Bone marrow (tissue), 2 donors: ENCODE results near the gene IL10RA.
"Not testable (repeated sequence)": the region's sequence is repeated elsewhere in the genome, so short reads cannot be mapped to it uniquely, and the experiment has no call there.

ENCODE experiments used
- DNase-seq, 2 donors: peaks; one replicate each; lab custom pipeline; 2025; lab: John Stamatoyannopoulos, UW

Gene IL10RA

DNA sequence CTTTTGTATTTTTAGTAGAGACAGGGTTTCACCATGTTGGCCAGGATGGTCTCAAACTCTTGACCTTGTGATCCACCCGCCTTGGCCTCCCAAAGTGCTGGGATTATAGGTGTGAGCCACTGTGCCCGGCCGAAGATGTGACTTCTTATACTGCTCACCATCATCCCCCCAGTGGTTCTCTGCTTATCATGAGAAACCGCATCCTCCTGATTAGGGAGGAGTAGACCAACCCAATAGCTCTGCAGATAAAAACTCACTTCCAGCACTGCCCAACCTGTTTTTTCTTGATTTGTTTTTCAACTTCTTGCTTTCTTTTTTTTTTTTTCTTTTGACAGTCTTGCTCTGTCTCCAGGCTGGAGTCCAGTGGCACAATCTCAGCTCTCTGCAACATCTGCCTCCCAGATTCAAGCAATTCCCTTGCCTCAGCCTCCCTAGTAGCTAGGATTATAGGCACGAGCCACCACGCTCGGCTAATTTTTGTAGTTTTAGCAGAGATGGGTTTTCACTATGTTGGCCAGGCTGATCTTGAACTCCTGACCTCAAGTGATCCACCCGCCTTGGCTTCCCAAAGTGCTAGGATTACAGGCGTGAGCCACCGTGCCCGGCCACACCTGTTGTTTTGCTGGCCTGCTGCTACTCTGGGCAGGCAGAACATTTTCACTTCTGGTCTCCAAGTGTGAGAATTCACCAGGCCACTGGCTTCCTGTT lies 21.5 kb downstream of the IL10RA start:
- not testable (repeated sequence) for DNase-seq

DNA sequence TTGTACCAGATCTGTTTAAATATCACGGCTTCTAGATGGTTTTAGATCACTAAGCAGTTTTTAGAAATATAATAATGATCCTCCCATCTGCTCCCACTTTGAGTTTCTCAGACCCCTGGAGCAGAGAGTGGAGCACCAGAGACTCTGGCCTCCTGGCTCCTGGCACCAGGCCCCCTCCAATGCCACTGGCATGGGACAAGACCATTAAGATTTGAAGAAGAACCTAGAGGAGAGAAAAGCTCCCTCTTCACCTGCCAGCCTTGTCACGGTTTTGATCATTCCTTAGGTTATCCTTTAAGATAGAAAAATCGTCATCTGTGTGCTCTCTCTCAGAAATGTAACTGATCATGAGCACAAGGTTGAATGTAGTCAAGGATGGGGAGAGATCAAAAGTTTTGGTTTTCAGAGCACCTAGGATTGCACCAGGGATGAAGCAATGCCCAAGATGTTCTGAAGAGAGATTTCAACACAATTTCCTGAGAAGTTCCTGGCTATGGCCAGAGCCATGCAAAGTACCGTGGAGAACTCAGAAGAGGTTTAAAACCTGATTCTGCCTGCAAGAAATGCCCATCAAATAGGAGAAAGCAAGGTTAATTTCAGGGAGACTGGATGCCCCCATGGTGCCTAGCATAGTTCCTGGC lies 22.2 kb downstream of the IL10RA start:
- no peak for DNase-seq

DNA sequence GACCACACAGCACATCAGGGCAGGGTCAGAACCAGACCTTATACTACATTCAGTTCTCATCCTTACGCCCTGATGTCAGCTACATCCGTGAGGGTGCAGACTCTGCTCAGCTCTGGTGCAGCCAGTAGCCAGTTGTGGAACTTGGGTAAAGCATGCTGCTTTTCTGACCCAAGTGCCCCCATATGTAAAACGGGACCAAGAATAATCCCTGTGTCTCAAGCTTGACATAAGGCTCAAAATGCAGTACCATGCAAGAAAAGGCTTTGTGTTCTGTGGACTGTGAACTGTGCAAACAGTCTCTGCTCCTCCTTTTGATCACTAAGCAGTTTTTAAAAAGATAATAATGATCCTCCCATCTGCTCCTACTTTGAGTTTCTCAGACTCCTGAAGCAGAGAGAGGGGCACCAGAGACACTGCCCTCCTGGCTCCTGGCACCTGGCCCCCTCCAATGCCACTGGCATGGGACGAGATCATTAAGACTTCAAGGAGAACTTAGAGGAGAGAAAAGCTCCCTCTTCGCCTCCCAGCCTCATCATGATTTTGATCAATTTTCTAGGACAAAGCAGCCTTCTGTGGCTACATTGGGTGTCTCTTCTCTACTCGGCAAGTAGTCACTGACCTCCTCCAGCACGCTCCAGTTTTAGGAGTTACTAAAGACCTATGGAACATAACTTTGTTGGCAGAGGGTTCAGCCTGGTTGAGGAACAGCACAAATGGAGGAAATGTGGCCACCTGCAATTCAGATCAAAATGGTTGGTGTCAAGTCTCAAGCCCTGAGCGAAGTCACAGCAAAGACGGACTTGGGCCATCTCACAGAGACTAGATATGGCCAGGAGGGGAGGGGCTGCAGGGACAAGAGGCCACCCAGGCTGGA lies 23.9 kb downstream of the IL10RA start:
- no peak for DNase-seq

DNA sequence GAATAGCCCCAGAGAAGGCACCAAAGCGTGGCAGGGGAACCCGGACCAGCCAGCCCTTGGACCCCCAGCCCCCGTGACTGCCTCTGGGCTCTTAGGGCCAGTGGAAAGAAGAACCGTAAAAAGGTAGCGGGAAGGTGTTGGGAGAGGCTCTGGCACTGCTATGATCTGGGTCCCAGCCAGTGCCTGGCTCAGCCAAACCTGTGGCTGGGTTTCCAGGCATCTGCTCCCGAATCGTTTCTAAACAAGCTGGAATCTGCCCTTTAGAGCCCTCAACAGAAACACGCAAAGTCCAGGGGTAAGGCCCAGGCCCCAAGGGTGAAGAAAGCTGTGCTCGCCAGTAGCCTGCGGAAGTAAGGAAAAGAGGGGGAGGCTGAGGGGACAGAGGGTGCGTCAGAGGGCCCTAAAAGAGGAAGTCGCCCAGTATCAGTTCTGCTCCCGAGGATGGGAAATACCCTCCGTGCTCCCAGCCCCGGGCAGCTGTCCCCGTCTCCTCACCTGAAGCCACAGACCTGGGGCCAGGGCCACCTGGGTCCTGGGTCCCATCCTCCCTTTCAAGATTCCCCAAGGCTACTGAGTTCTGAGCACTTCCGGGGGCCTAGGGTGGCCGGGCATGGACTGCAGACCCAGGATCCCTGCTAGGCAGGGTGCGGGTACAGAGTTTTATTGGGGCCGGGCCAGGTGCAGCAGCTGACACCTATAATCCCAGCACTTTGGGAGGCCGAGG lies 24.7 kb downstream of the IL10RA start:
- DNase-seq, result peak; percentile 58 to 85

DNA sequence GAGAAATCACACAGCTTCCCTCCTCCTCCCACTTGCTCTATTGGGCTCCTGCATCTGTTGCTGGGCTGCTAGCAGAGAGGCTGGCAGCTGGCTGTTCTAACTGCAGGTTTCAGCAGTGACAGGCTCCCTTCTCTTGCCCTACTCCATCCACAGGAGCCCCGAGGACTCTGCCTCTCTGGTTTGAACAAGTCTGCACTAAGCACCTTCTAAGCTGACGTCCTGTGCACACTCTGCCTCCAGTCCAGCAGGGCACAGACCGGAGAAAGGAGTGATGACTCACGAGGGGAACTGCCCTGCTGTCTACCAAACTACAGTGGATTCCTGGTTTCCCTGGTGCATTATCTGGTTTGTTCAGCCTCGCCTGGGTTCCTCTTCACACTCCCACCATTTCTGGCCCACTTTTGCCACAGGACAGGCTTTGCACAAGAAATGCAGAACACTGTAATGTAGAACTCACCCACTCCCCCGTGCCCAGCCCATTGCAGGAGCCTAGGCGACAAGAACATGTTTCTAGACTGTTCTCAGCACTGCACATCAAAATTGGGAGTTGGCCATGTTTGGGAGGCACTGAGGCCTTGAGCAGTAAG lies 26.0 kb downstream of the IL10RA start:
- DNase-seq, result peak; percentile 57 to 97

DNA sequence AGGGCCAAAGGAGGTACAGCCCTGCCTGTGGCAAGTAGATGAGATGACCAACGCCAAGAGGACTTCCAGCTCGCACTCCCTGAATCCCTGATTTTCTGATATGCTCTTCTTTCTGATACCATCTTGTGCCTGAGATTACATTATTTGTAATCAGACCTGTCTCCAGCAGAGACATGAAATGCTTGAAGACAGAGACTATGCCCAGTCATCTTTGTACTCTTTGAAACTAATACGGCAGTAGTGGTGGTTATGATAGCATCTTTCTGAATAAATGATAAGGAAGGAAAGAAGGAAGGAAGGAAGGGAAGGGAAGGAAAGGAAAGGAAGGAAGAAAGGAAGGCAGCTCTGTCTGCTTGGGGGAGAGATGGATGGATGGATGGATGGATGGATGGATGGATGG lies 27.8 kb downstream of the IL10RA start:
- DNase-seq, result no peak

DNA sequence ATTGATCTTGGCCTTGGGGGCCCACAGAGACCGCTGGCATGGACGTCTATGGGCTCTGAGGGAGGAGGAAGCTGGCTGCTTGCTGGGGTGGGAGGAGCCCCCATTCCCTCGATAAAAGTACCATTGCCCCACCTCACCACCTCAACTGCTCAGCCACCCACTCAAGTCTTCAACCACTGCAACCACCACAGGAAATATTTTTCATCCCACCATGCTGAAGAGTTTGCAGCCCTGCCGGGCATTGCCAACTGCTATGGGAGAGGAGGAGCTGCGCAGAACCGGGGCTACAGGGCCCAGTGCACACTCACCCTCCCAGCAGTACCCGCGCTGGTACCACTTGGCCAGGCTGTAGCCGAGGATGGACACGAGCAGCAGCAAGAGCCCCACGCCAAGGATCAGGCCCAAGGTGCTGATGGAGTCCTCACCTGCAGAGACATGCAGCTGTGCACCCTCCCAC lies 29.2 kb downstream of the IL10RA start:
- no peak for DNase-seq

DNA sequence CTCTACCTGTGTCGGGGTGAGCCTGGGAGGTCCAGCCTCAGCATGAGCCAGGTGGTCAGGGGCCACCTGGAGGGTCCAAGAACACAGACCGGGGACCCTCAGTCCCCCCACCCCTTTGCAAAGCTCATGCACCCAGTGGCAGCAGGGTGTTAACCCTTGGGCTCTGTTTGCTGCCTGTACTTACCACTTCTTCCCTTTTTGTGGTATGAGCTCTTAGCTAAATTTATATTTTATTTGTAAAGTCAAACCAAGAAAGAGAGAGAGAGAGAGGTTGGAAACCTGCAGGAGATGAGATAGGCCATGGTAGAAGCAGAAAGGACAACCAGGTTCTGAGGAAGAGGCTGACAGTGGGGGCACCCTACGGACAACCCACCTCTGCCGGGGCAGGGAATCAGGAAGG lies 29.9 kb downstream of the IL10RA start:
- DNase-seq, result peak in 1 of 2 donors; percentile 15

DNA sequence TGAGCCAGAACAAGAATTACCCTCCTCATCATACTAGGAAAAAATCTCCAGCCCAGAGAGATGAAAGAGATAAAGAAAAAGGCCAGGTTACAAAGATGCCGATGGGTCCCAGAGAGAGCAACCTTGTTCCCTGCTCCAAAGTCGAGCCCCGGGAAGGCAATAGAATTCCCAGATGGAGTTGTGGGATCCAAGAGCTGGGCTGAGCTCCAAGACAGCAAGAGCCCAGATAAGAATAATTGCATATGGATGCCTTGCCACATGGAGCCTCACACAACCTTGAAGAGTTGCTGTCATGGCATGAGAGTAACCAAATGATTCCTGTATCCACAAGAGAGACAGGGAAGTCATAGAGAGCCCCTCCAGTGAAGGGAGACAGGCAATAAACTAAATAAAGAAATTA lies 30.9 kb downstream of the IL10RA start:
- DNase-seq, result no peak

DNA sequence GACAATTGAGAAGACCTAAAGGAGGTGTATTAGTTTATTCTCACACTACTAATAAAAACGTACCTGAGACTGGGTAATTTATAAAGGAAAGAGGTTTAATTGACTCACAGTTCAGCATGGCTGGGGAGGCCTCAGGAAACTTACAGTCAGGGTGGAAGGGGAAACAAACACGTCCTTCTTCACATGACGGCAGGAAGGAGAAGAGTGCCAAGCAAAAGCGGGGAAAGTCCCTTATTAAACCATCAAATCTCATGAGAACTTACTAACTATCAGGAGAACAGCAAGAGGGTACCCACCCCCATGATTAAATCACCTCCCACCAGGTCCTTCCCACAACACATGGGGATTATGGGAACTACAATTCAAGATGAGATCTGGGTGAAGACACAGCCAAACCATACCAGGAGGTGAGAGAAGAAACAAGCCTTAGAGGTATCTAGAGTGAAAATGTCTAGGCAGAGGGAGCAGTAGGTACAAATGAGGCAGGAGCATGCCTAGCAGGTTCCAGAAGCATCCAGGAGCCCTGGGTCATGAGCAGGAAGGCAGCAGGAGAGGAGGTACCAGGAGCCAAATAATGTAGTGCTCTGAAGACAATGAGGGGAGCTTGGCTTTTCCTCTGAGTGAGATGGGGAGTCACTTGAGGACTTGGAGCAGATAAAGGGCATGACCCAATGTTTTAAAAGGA lies 31.6 kb downstream of the IL10RA start:
- DNase-seq, result no peak

DNA sequence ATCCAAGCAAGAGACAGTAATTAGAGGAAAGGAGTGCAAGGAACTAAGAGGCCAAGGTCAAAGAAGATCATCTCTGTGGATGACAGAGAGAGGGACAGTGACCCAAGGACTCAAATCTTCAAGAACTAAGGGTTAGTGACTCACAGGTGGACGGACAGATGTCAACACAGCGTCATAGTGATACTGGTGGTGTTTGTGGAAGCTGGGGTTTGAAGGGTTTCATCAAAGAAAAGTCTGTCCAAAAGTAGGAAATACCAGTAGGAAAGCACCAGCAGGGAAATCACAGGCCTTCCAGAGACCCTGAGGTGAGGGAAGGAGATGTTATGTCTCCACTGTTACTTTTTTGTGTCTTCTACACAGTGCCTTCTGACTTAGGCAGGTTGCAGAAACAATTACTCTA lies 32.2 kb downstream of the IL10RA start:
- no peak for DNase-seq

DNA sequence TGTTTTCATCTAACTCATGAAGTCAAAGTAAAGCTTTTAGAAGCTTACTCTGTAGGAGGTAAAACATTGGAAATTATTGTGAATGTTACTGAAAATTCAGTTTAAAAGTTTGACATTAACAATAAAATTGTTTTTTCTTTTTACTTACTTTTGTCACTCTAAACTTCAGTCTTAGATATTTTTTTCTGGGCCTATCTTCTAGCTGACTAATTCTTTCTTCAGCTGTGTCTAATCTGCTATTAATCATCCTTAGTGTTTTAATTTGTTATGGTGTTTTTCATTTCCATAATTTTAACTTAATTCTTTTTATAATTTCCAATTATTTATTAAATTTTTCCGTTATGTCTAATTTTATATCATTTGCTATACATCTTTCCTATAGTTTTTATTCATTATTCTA lies 35.0 kb downstream of the IL10RA start:
- no peak for DNase-seq

DNA sequence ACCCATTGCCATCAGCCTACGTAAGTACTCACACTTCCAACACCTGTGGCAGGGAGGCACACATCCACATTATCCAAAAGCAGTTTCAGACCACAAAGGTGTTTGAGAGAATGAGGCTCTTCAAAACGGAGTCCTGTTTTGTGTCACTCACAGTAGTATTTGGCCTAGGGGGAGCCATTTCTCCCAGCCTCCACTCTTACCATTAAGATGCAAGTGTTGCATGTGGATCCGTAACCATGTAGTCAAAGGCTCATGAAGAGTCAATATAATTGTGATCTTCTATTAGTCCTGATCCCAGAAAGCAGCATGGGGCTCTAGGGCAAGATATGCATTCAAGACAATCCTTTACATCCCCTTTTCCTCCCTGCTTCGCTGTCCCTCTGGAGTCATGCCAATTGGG lies 41.5 kb downstream of the IL10RA start:
- DNase-seq, result no peak

DNA sequence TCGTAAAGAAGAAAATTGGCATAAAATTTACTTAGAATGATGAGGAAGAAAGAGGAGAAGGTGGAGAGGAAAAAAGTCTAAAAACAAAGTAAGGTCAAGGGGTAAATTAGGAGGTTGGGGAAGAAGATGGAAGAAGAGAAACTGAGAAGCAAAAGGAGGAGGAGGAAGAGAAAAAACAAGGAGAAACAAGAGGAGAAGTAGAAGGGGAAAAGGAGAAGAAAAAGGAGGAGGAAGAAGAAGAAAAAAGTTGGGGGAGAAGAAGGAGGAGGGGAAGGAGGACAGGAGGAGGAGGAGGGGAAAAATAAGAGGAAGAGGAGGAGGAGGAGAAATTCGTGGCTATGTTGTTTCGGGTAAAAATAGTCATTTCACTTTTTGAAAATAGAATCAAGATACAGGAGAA lies 42.4 kb downstream of the IL10RA start:
- DNase-seq, result no peak

DNA sequence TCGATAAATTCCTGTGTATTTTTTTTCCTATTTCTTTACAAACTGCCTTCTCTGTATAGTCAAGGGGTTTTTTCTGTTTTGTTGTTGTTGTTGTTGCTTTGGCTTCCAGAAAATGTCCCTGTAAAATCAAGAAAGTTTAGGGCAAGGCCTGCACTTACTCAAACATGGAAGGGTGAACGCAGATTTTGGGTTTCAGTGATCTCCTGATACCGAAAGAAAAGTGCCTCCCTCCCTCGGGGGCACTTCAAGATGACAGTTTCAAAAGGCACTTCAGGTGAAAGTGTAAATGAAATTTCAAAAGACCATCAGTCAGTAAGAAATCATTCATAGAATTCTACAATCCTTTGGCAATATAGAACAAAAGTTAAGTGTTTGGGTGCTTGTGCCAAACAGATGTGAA lies 47.2 kb downstream of the IL10RA start:
- DNase-seq, result no peak

DNA sequence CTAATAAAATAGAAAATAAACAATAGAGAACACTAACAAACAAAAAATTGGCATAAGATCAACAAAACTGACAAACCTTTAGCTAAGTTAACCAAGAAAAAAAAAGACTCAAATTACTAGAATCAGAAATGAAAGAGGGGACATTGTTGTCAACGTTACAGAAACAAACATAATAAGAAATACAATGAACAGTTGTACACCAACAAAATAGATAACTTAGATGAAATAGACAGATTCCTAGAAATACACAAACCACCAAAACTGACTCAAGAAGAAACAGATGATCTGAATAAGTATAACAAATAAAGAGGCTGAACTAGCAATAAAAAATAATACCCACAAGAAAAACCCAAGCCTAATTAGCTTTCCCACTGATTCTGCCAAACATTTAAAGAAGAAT lies 55.9 kb downstream of the IL10RA start:
- DNase-seq, result no peak

DNA sequence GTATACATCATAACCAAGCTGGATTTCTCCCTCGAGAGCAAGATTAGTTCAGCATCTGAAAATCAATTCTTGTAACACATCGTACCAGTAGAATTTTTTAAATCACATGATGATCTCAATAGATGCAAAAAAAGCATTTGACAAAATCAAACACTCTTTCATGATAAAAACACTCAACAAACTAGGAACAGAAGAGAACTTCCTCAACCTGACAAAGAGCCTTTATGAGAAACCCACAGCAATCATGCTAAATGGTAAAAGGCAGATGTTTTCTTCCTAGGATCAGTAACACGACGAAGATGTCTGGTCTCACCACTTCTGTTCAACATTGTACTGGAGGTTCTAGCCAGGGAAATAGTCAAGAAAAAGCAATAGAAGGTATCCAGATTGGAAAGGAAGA lies 56.6 kb downstream of the IL10RA start:
- peak in 1 of 2 donors; percentile 15 for DNase-seq

DNA sequence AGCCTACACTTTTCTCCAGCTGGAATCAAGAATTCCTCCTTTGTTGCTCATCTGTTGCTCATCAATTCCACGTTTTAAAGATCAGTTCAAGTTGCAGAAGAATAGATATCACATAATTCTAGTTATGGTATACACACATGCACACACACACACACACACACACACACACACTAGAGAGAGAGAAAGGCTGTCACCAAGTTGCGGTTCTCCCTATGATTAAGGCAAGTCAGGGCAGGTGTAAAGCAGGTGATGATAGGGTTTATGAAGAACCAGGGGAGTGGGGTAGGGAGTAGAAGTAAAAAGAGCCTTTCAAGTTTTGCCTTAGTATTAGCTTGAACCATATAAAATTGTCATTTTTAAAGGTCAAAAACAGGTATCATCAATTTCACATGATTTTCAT lies 59.0 kb downstream of the IL10RA start:
- no peak for DNase-seq

DNA sequence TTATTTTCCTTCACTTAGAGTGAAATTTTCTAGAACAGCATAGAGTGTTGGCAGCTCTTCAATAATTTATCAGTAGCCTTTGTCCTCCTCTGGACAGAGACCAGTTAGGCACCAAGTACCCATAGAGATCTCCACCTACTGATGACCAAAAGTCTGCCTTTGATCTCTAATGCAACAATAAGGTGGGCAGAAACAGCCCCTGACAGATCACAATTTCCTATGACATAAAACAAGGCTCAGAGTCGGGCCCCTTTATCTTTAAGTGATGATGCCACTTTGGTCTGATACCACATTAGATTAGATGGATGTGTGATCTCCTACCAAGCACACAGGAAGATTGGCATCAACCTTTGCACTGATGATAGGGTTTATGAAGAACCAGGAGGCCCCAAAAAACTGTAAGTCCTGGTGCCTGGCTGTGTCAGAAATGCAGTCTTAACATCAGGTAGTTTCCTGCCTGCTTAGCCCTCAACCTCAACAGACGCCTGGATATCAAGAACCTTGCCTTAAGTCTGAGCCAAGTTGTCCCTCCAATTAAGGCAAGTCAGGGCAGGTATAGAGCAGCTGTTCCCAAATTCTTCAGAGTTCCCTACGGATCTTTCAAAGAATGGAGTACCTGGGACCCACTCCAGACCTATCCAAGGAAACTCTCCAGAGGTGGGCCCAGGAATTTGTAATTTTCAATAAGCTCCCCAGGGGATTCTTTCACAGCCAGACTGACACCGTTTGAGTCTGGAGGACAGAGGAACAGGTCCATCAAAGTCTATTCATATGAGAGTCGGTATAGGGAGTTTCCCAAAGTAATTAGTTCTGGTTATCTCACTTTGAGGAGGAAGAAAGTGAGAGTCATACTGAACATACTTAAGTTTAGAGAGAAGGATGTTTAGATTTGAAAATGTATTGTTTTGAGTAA lies 60.1 kb downstream of the IL10RA start:
- DNase-seq, result no peak
